Upper lobe of left lung (tissue), 4 donors: ENCODE measurements around the gene OSBP2.

ENCODE experiments used
- EP300 ChIP-seq, 4 donors: sonication (generic); formaldehyde crosslinking; IDR thresholded peaks; one replicate each; pipeline ENCODE4 v1.5.1; 2017; ENCODE audit warnings: antibody characterized with exemption in 4 of 4, control low read depth in 2 of 4
- POLR2A ChIP-seq, 4 donors: fragments of 450-650 bp; IDR thresholded peaks; one replicate each; pipeline ENCODE4 v1.5.1; 2016 to 2017; ENCODE audit warnings: antibody characterized with exemption in 4 of 4, mild to moderate bottlenecking in 2 of 4
- TF ChIP-seq, protein P1 (sequence below), 6 experiments: fragments of 450-650 bp in 4 of 6; fragments of 200-600 bp in 2 of 6; sonication (generic) in 2 of 6; IDR thresholded peaks; one replicate each; pipeline ENCODE4 v1.5.1; 2016 to 2019; ENCODE audit warnings: antibody characterized with exemption in 6 of 6

DNA sequence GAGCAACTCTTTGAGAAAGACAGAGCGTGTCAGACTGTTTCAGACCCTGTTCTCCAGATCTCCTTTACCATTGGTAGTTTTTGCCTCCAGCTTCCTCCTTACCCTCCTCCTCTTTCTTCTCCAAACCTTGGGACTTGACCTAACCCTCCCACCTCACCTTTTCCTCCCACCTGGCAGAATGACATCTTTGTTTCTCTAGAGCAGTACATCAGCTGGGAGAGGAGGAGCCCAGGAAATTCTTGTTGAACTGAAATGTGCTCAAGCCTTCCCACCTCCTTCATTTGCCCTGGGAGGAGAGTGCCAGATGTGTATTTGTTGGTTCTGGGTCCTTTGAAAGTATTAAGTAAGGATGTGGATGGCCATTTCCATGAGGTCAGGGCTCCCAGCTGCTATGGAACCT, 17.4 kb downstream of the OSBP2 start:
- TF ChIP-seq, protein P1, sequence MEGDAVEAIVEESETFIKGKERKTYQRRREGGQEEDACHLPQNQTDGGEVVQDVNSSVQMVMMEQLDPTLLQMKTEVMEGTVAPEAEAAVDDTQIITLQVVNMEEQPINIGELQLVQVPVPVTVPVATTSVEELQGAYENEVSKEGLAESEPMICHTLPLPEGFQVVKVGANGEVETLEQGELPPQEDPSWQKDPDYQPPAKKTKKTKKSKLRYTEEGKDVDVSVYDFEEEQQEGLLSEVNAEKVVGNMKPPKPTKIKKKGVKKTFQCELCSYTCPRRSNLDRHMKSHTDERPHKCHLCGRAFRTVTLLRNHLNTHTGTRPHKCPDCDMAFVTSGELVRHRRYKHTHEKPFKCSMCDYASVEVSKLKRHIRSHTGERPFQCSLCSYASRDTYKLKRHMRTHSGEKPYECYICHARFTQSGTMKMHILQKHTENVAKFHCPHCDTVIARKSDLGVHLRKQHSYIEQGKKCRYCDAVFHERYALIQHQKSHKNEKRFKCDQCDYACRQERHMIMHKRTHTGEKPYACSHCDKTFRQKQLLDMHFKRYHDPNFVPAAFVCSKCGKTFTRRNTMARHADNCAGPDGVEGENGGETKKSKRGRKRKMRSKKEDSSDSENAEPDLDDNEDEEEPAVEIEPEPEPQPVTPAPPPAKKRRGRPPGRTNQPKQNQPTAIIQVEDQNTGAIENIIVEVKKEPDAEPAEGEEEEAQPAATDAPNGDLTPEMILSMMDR (IDR thresholded peaks at IDR 0.05): no peak
- no peak for TF ChIP-seq EP300 (IDR thresholded peaks at IDR 0.05)
- TF ChIP-seq POLR2A (IDR thresholded peaks at IDR 0.05): no peak
